NCI-H2081 treated with DMSO at 0.1 percent for 48 hours (cell line): ENCODE data around the gene FCRLA.
"Not testable (repeated sequence)": the region's sequence is repeated elsewhere in the genome, so short reads cannot be mapped to it uniquely, and the experiment has no call there.

Experiments used
- DNase-seq: peaks from one replicate; lab custom pipeline; 2025; lab: John Stamatoyannopoulos, UW

FCRLA gene

GRCh38 chr1:161706482-161707347 is at the start of gene FCRLA:
FCRLA (plus strand) TSS chr1:161707229; CDS start chr1:161707265, 36 bp downstream.
- no peak for DNase-seq

GRCh38 chr1:161658524-161658923 is 48.5 kb upstream of the FCRLA start:
- not testable (repeated sequence) for DNase-seq

GRCh38 chr1:161661660-161662311 is 45.2 kb upstream of the FCRLA start:
- not testable (repeated sequence) for DNase-seq

GRCh38 chr1:161662684-161663339 is 44.2 kb upstream of the FCRLA start, which contains the start of gene FCGR2B:
FCGR2B (plus strand) TSS chr1:161663143; CDS start chr1:161663242, 99 bp downstream.
- DNase-seq = not testable (repeated sequence)

GRCh38 chr1:161663569-161663968 is 43.5 kb upstream of the FCRLA start:
- DNase-seq = not testable (repeated sequence)

- not testable (repeated sequence) for DNase-seq
Observed at GRCh38 chr1:161664689-161665088, 42.3 kb upstream of the FCRLA start.

GRCh38 chr1:161671045-161672020 is 35.7 kb upstream of the FCRLA start:
- DNase-seq = not testable (repeated sequence)

GRCh38 chr1:161673437-161673836 is 33.6 kb upstream of the FCRLA start:
- not testable (repeated sequence) for DNase-seq

- not testable (repeated sequence) for DNase-seq
Observed at GRCh38 chr1:161674447-161674846, 32.6 kb upstream of the FCRLA start.

GRCh38 chr1:161674908-161675307 is 32.1 kb upstream of the FCRLA start:
- not testable (repeated sequence) for DNase-seq

GRCh38 chr1:161676441-161676840 is 30.6 kb upstream of the FCRLA start:
- DNase-seq = no peak

GRCh38 chr1:161676958-161677689 is 29.9 kb upstream of the FCRLA start:
- DNase-seq = no peak

GRCh38 chr1:161678500-161678899 is 28.5 kb upstream of the FCRLA start:
- DNase-seq = no peak

- no peak for DNase-seq
Observed at GRCh38 chr1:161681879-161682278, 25.1 kb upstream of the FCRLA start.

GRCh38 chr1:161688946-161689345 is 18.1 kb upstream of the FCRLA start:
- DNase-seq = no peak

GRCh38 chr1:161691846-161692245 is 15.2 kb upstream of the FCRLA start:
- DNase-seq = no peak

- not testable (repeated sequence) for DNase-seq
Observed at GRCh38 chr1:161693020-161693712, 13.9 kb upstream of the FCRLA start.

GRCh38 chr1:161698302-161698701 is 8.7 kb upstream of the FCRLA start:
- not testable (repeated sequence) for DNase-seq

GRCh38 chr1:161702250-161702649 is 4.8 kb upstream of the FCRLA start:
- DNase-seq = no peak

- DNase-seq = no peak
Observed at GRCh38 chr1:161705537-161705936, 1.5 kb upstream of the FCRLA start.
